Measurements from ENCODE around the gene BDH2. TPM values are rescaled to one million over a fixed set of nuclear protein-coding genes. Genes with fewer than 3 reads are reported as not detected.

The BDH2 gene
- total RNA-seq, 4 donors from 2014 or later: 16.4 to 47.1 (median 32.2) TPM

DNA sequence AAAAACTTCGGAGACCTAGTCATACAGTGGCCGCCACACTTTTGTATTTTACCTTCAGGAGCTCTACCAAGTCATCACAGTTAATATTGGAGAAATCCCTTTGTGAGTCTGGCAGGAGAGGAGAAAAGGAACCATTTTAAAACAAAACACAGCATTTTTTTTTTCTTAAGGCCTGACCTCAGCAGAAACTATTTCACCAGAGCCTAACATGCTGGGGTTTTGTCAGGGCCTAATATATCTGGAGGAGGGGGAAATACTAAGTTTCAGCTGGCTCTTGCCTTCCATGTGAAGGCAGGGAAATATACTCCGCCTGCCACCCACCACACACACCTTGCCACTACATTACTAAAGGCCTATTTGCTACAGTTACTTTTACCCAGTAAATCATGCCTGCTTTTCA lies 26.5 kb upstream of the BDH2 start:
- Histone ChIP-seq H3K27ac (no peak overlapping the region), H3K9me3 (no peaks in the 10 kb centered on the region), H3K4me1 (no peaks in the 10 kb centered on the region), H3K36me3 (no peaks in the 10 kb centered on the region), H3K27me3 (no peaks in the 10 kb centered on the region), H3K4me3 (no peak overlapping the region)
- intact Hi-C loops (cut with DNase I): no loop called here
- 98 to 100% methylated on average over 3 of the region's 3 CpGs for WGBS, 2 donors
- no peak for DNase-seq
- no peak for TF ChIP-seq POLR2A (IDR thresholded peaks at IDR 0.05)
- TF ChIP-seq, protein P1, sequence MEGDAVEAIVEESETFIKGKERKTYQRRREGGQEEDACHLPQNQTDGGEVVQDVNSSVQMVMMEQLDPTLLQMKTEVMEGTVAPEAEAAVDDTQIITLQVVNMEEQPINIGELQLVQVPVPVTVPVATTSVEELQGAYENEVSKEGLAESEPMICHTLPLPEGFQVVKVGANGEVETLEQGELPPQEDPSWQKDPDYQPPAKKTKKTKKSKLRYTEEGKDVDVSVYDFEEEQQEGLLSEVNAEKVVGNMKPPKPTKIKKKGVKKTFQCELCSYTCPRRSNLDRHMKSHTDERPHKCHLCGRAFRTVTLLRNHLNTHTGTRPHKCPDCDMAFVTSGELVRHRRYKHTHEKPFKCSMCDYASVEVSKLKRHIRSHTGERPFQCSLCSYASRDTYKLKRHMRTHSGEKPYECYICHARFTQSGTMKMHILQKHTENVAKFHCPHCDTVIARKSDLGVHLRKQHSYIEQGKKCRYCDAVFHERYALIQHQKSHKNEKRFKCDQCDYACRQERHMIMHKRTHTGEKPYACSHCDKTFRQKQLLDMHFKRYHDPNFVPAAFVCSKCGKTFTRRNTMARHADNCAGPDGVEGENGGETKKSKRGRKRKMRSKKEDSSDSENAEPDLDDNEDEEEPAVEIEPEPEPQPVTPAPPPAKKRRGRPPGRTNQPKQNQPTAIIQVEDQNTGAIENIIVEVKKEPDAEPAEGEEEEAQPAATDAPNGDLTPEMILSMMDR (IDR thresholded peaks at IDR 0.05): no peak

DNA sequence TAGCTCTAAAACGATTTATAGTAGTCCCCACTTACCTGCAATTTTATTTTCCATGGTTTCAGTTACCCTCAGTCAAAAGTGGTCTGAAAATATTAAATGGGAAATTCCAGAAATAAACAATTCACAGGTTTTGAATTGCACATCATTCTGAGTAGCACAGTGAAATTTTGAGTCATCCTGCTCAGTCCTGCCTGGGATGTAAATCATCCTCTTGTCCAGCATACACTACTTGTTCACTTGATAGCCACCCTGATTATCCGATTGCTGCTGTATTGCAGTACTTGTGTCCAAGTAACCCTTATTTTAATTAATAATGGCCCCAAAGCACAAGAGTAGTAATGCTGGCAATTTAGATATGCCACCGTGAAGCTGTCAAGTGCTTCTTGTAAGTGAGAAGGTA lies 23.5 kb upstream of the BDH2 start:
- Histone ChIP-seq H3K36me3 (no peaks in the 10 kb centered on the region), H3K4me1 (no peaks in the 10 kb centered on the region), H3K27ac (no peak overlapping the region), H3K9me3 (no peaks in the 10 kb centered on the region), H3K4me3 (no peak overlapping the region), H3K27me3 (no peaks in the 10 kb centered on the region)
- DNase-seq: no peak
- WGBS, 2 donors: 72 to 96% methylated on average over 3 of the region's 3 CpGs
- intact Hi-C loops (cut with DNase I): no loop called here
- TF ChIP-seq, protein P1 (IDR thresholded peaks at IDR 0.05): no peak

DNA sequence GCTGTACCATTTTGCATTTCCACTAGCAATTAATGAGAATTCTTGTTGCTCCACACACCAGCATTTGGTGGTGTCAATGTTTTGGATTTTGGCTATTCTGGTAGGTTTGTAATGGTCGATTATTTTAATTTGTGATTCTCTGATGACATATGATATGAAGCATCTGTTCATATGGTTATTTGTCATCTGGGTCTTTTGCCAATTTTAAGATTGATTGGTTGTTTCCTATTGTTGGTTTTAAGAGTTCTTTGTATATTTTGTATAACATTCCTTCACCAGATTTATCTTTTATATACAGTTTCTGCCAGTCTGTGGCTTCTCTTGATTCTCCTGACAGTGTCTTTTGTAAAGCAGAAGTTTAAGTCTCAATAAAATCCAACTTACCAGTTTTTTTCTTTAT lies 18.5 kb upstream of the BDH2 start:
- no peaks in the 10 kb centered on the region for H3K36me3 ChIP-seq
- DNase-seq: no peak
- no peaks in the 10 kb centered on the region for H3K4me1 ChIP-seq
- TF ChIP-seq, protein P1 (IDR thresholded peaks at IDR 0.05): no peak
- TF ChIP-seq POLR2A (IDR thresholded peaks at IDR 0.05): no peak
- 64% methylated on average over 1 of the region's 1 CpG for WGBS, 2 donors
- H3K4me3 ChIP-seq: no peak overlapping the region
- intact Hi-C loops (cut with DNase I): no loop called here
- H3K9me3 ChIP-seq: no peaks in the 10 kb centered on the region
- H3K27me3 ChIP-seq: no peaks in the 10 kb centered on the region
- no peak overlapping the region for H3K27ac ChIP-seq

DNA sequence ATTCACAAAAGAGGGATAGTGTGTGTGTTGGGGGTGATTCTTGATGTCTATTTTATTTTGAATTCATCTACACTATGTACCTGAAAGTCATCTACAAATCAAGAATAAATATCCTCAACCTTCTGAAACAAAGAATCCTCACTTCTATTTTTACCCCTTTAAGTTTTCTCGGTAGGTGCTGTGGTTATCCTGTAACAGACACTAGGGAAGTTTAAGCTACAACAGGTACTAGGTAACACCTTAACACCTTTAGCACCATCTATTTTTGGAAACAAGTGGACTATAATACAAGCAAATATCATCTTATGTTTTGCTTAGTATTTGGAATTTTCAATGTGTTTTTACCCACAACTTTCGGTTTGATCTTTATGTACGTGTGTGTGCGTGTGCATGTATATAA lies 12.0 kb upstream of the BDH2 start:
- Histone ChIP-seq H3K36me3 (no peaks in the 10 kb centered on the region), H3K4me1 (no peaks in the 10 kb centered on the region), H3K4me3 (no peak overlapping the region), H3K9me3 (no peaks in the 10 kb centered on the region), H3K27me3 (no peaks in the 10 kb centered on the region), H3K27ac (no peak overlapping the region)
- no peak for DNase-seq
- TF ChIP-seq, protein P1 (IDR thresholded peaks at IDR 0.05): no peak
- TF ChIP-seq POLR2A (IDR thresholded peaks at IDR 0.05): no peak
- intact Hi-C loops (cut with DNase I): no loop called here
- 76 to 92% methylated on average over 4 of the region's 4 CpGs for WGBS, 2 donors

DNA sequence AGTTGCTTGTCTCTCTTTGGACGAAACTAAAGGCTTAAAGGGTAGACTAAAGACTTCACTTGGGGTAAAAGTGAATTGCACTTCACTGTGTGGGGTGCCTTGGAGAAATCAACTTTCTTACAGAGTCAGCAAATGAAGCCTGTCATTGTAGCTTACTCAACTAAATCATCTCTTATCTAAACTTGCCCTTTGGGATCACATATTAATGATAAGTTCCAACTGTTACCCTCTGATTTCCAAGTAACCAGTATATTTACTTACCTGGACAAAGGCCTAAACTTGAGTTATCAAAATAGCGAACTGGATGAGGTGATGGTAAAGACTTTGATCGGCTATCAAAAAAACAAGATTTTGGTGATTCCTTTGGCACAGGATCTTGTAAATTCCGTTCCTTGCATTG lies 8.9 kb upstream of the BDH2 start:
- Histone ChIP-seq H3K27ac (no peak overlapping the region), H3K36me3 (no peaks in the 10 kb centered on the region), H3K4me3 (no peak overlapping the region), H3K4me1 (no peaks in the 10 kb centered on the region), H3K27me3 (no peaks in the 10 kb centered on the region), H3K9me3 (no peaks in the 10 kb centered on the region)
- intact Hi-C loops (cut with DNase I): no loop called here
- TF ChIP-seq POLR2A (IDR thresholded peaks at IDR 0.05): no peak
- TF ChIP-seq, protein P1 (IDR thresholded peaks at IDR 0.05): no peak
- WGBS, 2 donors: 91 to 96% methylated on average over 4 of the region's 4 CpGs
- no peak for DNase-seq

Data from esophagus squamous epithelium (tissue), 5 donors.